ENCODE data around the gene FOXB2. TPM values are rescaled to one million over a fixed set of nuclear protein-coding genes. Genes with fewer than 3 reads are reported as not detected.

The FOXB2 gene
- polyA plus RNA-seq, 1 of the 3 experiments (the other 2 are of a cell fraction): not detected

DNA sequence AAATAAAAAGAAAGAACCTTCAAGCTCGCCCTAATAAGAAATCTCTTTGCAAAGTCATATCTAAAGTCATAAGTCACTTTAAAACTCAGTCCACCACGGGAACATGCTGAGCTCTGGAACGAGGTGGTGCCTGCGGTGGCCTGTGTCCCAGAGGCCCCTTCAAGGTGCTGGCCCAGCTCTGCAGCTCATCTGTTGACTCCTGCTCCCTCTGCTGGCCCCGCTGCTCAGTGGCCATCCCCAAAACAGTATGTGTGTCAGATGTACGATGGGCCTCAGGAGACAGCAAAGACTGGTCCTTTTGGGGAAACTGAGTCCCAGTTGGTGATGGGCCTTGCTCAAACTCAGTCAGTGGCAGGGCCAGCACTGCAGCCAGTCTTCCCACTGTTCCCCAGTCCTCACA, 22.8 kb upstream of the FOXB2 start (continued):
- TF ChIP-seq PBX3 (IDR thresholded peaks at IDR 0.05): no peak
- TF ChIP-seq REST (IDR thresholded peaks at IDR 0.05; ENCODE audit: low read depth, low read length): no peak

- Histone ChIP-seq H3K36me3 (replicated peaks in 1 of 2; ENCODE audit: control insufficient read depth in 1 of 2, insufficient read depth in 2 of 2, low read length in 1 of 2) (no peaks in the 10 kb centered on the region), H4K20me1 (ENCODE audit: insufficient read depth) (no peaks in the 10 kb centered on the region), H3K9me3 (no peaks in the 10 kb centered on the region), H3K4me2 (no peak overlapping the region), H3K9me2 (no peaks in the 10 kb centered on the region), H3K27ac (ENCODE audit: low read depth in 2 of 2, low read length in 1 of 2) (no peak overlapping the region), H2AFZ (ENCODE audit: low read depth) (no peak overlapping the region), H3K79me2 (ENCODE audit: insufficient read depth) (no peaks in the 10 kb centered on the region), H3K9ac (no peak overlapping the region), H3K27me3 (ENCODE audit: insufficient read depth) (peaks cover 20% of the 10 kb centered on the region), H3F3A (replicated peaks; ENCODE audit: insufficient read depth) (no peaks in the 10 kb centered on the region), H3K4me1 (ENCODE audit: control insufficient read depth in 1 of 2, insufficient read depth in 2 of 2, low read depth in 1 of 2, low read length in 1 of 2) (no peaks in the 10 kb centered on the region), H3K4me3 (ENCODE audit: low read depth in 2 of 2, low read length in 1 of 2) (no peak overlapping the region)
- POLR2A ChIA-PET: no interaction called here
- TF ChIP-seq FOXM1 (IDR thresholded peaks at IDR 0.05; ENCODE audit: low read depth) (no peak), NFIC (IDR thresholded peaks at IDR 0.05; ENCODE audit: borderline replicate concordance) (no peak)
- WGBS (ENCODE audit: low lambda C conversion rate): 23% methylated on average over 3 of the region's 3 CpGs
- CTCF ChIA-PET: no interaction called here
- no peak for DNase-seq
Observed at GRCh38 chr9:76999261-76999660, 20.2 kb upstream of the FOXB2 start.

DNA sequence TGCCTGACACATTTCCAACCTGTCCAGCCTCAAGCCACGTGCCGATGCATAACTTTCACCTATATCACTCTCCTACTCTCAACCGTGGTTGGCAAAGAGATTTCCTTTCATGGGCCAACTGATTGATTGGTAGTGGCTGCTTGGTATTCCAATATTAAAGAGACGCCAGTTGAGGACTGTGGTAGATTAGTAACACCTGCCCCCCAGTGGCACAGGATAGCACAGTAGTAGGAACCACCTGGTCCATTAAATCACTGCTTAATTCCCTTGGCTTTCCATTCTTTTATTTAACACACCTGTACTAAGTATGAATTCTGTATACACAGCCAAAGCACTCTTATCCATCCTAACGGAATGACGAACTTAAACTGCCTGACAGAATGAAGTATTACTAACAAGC, 19.1 kb upstream of the FOXB2 start:
- Histone ChIP-seq H3F3A (replicated peaks; ENCODE audit: insufficient read depth) (no peaks in the 10 kb centered on the region), H4K20me1 (ENCODE audit: insufficient read depth) (no peaks in the 10 kb centered on the region), H3K9ac (no peak overlapping the region), H3K9me2 (no peaks in the 10 kb centered on the region), H3K9me3 (no peaks in the 10 kb centered on the region), H3K4me3 (ENCODE audit: low read depth in 2 of 2, low read length in 1 of 2) (no peak overlapping the region), H2AFZ (ENCODE audit: low read depth) (no peak overlapping the region), H3K27me3 (ENCODE audit: insufficient read depth) (peaks cover 13% of the 10 kb centered on the region), H3K4me1 (ENCODE audit: control insufficient read depth in 1 of 2, insufficient read depth in 2 of 2, low read depth in 1 of 2, low read length in 1 of 2) (no peaks in the 10 kb centered on the region), H3K27ac (ENCODE audit: low read depth in 2 of 2, low read length in 1 of 2) (no peak overlapping the region), H3K36me3 (replicated peaks in 1 of 2; ENCODE audit: control insufficient read depth in 1 of 2, insufficient read depth in 2 of 2, low read length in 1 of 2) (no peaks in the 10 kb centered on the region), H3K4me2 (no peak overlapping the region), H3K79me2 (ENCODE audit: insufficient read depth) (no peaks in the 10 kb centered on the region)
- no peak for DNase-seq
- WGBS (ENCODE audit: low lambda C conversion rate): 4% methylated on average over 3 of the region's 6 CpGs
- ChIA-PET CTCF (no interaction called here), POLR2A (no interaction called here)
- TF ChIP-seq FOSL2 (IDR thresholded peaks at IDR 0.05; ENCODE audit: borderline replicate concordance, low read depth): no peak
- TF ChIP-seq, protein P1, sequence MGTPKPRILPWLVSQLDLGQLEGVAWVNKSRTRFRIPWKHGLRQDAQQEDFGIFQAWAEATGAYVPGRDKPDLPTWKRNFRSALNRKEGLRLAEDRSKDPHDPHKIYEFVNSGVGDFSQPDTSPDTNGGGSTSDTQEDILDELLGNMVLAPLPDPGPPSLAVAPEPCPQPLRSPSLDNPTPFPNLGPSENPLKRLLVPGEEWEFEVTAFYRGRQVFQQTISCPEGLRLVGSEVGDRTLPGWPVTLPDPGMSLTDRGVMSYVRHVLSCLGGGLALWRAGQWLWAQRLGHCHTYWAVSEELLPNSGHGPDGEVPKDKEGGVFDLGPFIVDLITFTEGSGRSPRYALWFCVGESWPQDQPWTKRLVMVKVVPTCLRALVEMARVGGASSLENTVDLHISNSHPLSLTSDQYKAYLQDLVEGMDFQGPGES (IDR thresholded peaks at IDR 0.05; ENCODE audit: low read depth, low read length): no peak
- no peak for TF ChIP-seq ZBTB33 (IDR thresholded peaks at IDR 0.05; ENCODE audit: borderline replicate concordance, low read depth)
- no peak for TF ChIP-seq SIN3A (IDR thresholded peaks at IDR 0.05; ENCODE audit: borderline replicate concordance, low read depth, low read length)
- TF ChIP-seq MXI1 (IDR thresholded peaks at IDR 0.05; ENCODE audit: low read depth, low read length): no peak
- no peak for TF ChIP-seq USF2 (IDR thresholded peaks at IDR 0.05; ENCODE audit: borderline replicate concordance, low read depth, low read length)
- TF ChIP-seq RFX5 (IDR thresholded peaks at IDR 0.05; ENCODE audit: low read length): no peak
- TF ChIP-seq TEAD4 (IDR thresholded peaks at IDR 0.05; ENCODE audit: borderline replicate concordance, insufficient read depth): no peak
- no peak for TF ChIP-seq RCOR1 (IDR thresholded peaks at IDR 0.05; ENCODE audit: low read length)
